Right forelimb (tissue), 1 donor: ENCODE measurements around the gene TACC2.

Source experiments
- DNase-seq: peaks from one replicate; pipeline ENCODE4 v3.0.0-alpha.2; 2018

The TACC2 gene

DNA sequence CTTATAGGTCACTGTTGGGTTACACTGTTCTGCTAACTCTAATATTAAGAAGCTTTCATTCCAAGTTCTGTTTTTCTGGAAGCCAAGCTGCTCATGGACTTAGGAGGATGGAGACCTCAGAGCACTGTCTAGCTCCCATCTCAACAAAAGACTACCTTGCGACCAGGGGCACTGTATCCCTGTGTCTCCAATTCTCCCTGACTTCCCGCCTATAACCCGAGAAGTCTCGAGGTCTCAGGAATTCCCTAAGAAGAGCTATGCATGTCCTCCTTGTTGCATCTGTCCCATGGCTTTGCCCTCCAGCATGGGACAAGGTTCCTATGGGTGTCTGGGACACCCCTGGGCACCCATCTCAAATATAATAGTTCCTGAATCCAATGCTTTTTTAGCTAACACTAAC lies 313.4 kb downstream of the TACC2 start:
- no peak for DNase-seq

DNA sequence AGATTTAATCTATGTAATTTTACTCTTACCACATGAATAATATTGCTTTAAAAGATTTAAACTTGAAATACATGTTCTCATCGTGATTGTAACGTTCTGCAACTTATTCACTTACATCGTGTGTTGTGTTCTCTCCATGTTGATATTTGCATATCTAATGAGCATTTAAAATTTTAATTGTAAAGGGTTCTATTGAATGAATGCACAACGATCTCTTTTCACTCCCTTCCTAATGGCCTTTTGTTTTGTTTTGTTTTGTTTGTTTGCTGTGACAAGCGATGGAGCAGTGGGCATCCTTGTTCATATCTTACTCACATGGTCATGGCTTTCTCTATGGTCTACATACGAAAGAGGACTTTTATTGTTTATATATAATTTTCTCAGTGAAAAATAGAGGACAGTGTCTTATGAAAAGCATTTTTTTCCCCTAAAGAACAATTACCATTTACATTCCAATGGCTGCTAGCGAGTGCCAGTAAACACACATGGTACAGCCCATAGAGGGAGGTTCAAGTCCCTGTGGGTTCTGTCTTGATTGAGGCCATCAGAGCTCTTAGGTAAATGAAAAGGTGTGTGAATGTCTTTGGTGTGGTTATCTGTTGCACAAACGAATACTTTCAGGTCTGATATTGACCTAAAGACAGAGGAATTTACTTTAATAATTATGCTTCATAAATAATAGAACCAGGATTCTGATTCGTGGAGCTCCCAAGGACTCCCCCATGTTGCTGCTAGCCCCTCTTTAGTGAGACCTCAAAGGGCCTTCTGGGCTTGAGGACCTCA lies 314.5 kb downstream of the TACC2 start:
- no peak for DNase-seq
